ENCODE data around the gene BATF3. TPM values are rescaled to one million over a fixed set of nuclear protein-coding genes. Genes with fewer than 3 reads are reported as not detected.

The BATF3 gene
- 2.1 and 2.2 TPM in 2 replicates for total RNA-seq (2021)
- long read RNA-seq, result 0 reads

DNA sequence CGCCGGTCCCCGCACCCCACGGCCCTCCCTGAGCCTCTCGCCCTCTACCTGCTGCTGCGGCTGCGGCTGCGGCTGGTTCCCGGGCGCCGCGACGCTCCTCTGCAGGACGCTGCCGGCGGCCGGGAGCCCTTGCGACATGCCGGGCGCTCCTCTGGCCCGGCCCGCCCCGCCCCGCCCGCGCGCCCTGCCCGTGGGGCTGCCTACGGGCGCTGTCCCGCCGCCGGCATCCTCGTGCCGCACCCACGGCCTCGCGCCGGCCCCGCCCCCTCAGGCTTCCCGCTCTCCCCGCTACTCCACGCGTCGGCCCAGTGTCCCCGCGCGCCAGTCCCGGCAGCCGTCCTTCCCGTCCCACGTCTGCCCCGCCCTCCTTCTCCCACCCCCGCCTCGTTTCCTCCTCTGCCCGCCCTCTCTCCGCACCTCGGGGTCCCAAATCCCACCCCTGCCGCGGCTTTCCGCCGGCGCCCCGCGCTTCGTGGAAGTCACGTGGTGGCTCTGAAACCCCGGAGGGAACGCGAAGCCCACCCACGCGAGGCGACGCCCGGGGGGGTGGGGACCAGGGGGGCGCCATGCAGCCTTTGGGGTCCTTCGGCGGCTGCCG lies at the start of gene BATF3:
Gene BATF3 (minus strand): TSS at position 216 of the 598 bp plus-strand sequence. CDS start 78 bp downstream, at position 138.
- no peaks in the 10 kb centered on the region for H3K79me2 ChIP-seq (ENCODE audit: insufficient read depth, low read length)
- H3K4me1 ChIP-seq (ENCODE audit: insufficient read depth, low read length), result no peaks in the 10 kb centered on the region; the same call in 1 of the 2 replicates
- no peak within 1 kb of the TSS for H3K18ac ChIP-seq (ENCODE audit: insufficient read length, low read depth, low read length)
- no peak within 1 kb of the TSS for H2AK5ac ChIP-seq (ENCODE audit: insufficient read length, low read length)
- H2BK20ac ChIP-seq (ENCODE audit: low read depth, low read length, poor library complexity, severe bottlenecking), result no peak within 1 kb of the TSS
- Mint-ChIP-seq H3K4me3 (peak within 1 kb of the TSS; percentile 70 to 84), H3K27me3 (ENCODE audit: low read depth) (peaks cover 95% of the 10 kb centered on the region), H3K9me3 (0 out of 5 replicates have a peak, but pooled peaks cover 0 to 2% of the 10 kb centered on the region in 2 experiments), H3K4me1 (peaks cover 12% of the 10 kb centered on the region in 2 experiments), H3K27ac (no peak within 1 kb of the TSS; a peak in 1 of 7 replicates), H3K36me3 (ENCODE audit: insufficient read depth in 1 of 3, low read depth in 3 of 3) (peaks cover 0 to 2% (median 0%) of the 10 kb centered on the region in 3 experiments; a peak in 1 of 7 replicates)
- peaks cover 26% of the 10 kb centered on the region for H3K27me3 ChIP-seq (ENCODE audit: insufficient read depth, low read length)
- TF ChIP-seq, protein P1, sequence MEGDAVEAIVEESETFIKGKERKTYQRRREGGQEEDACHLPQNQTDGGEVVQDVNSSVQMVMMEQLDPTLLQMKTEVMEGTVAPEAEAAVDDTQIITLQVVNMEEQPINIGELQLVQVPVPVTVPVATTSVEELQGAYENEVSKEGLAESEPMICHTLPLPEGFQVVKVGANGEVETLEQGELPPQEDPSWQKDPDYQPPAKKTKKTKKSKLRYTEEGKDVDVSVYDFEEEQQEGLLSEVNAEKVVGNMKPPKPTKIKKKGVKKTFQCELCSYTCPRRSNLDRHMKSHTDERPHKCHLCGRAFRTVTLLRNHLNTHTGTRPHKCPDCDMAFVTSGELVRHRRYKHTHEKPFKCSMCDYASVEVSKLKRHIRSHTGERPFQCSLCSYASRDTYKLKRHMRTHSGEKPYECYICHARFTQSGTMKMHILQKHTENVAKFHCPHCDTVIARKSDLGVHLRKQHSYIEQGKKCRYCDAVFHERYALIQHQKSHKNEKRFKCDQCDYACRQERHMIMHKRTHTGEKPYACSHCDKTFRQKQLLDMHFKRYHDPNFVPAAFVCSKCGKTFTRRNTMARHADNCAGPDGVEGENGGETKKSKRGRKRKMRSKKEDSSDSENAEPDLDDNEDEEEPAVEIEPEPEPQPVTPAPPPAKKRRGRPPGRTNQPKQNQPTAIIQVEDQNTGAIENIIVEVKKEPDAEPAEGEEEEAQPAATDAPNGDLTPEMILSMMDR (conservative IDR thresholded peaks at IDR 0.05), result no peak
- H3K4me2 ChIP-seq (ENCODE audit: insufficient read depth, insufficient read length, low read length), result peak within 1 kb of the TSS; percentile 75
- H2AFZ ChIP-seq (ENCODE audit: low read length), result no peak within 1 kb of the TSS
- H3K79me1 ChIP-seq (ENCODE audit: insufficient read depth, low read depth, low read length, poor library complexity, severe bottlenecking), result no peaks in the 10 kb centered on the region
- no peak within 1 kb of the TSS for H2BK5ac ChIP-seq (ENCODE audit: insufficient read length, low read length)
- H2BK12ac ChIP-seq (ENCODE audit: insufficient read length, low read depth, low read length), result no peak within 1 kb of the TSS
- H2BK15ac ChIP-seq (ENCODE audit: low read depth, low read length), result no peak within 1 kb of the TSS
- H4K8ac ChIP-seq (replicated peaks; ENCODE audit: insufficient read length, low read depth, low read length), result no peak within 1 kb of the TSS
- H3K56ac ChIP-seq (ENCODE audit: insufficient read length, low read depth, low read length), result no peak within 1 kb of the TSS
- no peak within 1 kb of the TSS for H3K9ac ChIP-seq (ENCODE audit: extremely low read depth, insufficient read length, low read length)
- peaks cover 6% of the 10 kb centered on the region for H3K23me2 ChIP-seq (ENCODE audit: insufficient read length, low read depth, low read length, poor library complexity, severe bottlenecking)
- H4K91ac ChIP-seq (ENCODE audit: insufficient read length, low read depth, low read length), result no peak within 1 kb of the TSS
- H3T11ph ChIP-seq (ENCODE audit: low read length), result no peak within 1 kb of the TSS
- H3K27ac ChIP-seq (ENCODE audit: insufficient read length, low read depth, low read length), result no peak within 1 kb of the TSS
- H3K9me3 ChIP-seq (ENCODE audit: control insufficient read depth, low read depth, low read length), result no peaks in the 10 kb centered on the region
- no peaks in the 10 kb centered on the region for H4K20me1 ChIP-seq (ENCODE audit: control insufficient read depth, insufficient read depth, insufficient read length)
- H3K23ac ChIP-seq (ENCODE audit: insufficient read length, low read depth, low read length), result no peak within 1 kb of the TSS
- no peak within 1 kb of the TSS for H2BK120ac ChIP-seq (ENCODE audit: low read depth, low read length, poor library complexity, severe bottlenecking)
- no CpG with 5 or more reads among the region's 79 CpGs for WGBS (ENCODE audit: extremely low coverage, insufficient read length, low lambda C conversion rate)
- no peak for DNase-seq
- H3K4ac ChIP-seq (ENCODE audit: low read depth, low read length), result no peak within 1 kb of the TSS
- no peak within 1 kb of the TSS for H3K14ac ChIP-seq (ENCODE audit: insufficient read depth, low read length)
- H4K5ac ChIP-seq (ENCODE audit: insufficient read length, low read depth, low read length), result no peak within 1 kb of the TSS
